HepG2 (cell line): Measurements from ENCODE around the gene TLR6.

Source experiments
- ISX ChIP-seq: sonication (generic); formaldehyde crosslinking; conservative IDR thresholded peaks from 2 replicates; pipeline ENCODE4 v1.5.0; 2020; ENCODE audit warnings: missing genetic modification reagents
- PHF20 ChIP-seq: sonication (generic); formaldehyde crosslinking; IDR thresholded peaks from 2 replicates; pipeline ENCODE4 v1.5.0; 2020; ENCODE audit warnings: mild to moderate bottlenecking, missing genetic modification reagents
- RFX3 ChIP-seq: IDR thresholded peaks from 2 replicates; pipeline ENCODE4 v1.6.1; 2016; ENCODE audit warnings: missing biosample characterization, missing genetic modification reagents
- SMAD3 ChIP-seq: sonication (generic); formaldehyde crosslinking; IDR thresholded peaks from 2 replicates; pipeline ENCODE4 v1.4.0; 2020; ENCODE audit warnings: missing genetic modification reagents
- SRF ChIP-seq: IDR thresholded peaks from 2 replicates; pipeline ENCODE4 v1.6.1; 2011; ENCODE audit warnings: mild to moderate bottlenecking, low read depth, low read length, moderate library complexity
- ZFP1 ChIP-seq: IDR thresholded peaks from 2 replicates; pipeline ENCODE4 v1.6.1; 2016
- ZNF143 ChIP-seq: sonication (generic); formaldehyde crosslinking; IDR thresholded peaks from 2 replicates; pipeline ENCODE4 v1.4.0; 2020; ENCODE audit warnings: missing genetic modification reagents
- TF ChIP-seq, protein P1 (sequence below): sonication (generic); formaldehyde crosslinking; IDR thresholded peaks from 2 replicates; pipeline ENCODE4 v1.4.0; 2020; ENCODE audit warnings: low read depth, missing genetic modification reagents
- TF ChIP-seq, protein P2 (sequence below): sonication (generic); formaldehyde crosslinking; IDR thresholded peaks from 2 replicates; pipeline ENCODE4 v1.5.0; 2020; ENCODE audit warnings: mild to moderate bottlenecking, missing genetic modification reagents, moderate library complexity

- TF ChIP-seq, protein P1, sequence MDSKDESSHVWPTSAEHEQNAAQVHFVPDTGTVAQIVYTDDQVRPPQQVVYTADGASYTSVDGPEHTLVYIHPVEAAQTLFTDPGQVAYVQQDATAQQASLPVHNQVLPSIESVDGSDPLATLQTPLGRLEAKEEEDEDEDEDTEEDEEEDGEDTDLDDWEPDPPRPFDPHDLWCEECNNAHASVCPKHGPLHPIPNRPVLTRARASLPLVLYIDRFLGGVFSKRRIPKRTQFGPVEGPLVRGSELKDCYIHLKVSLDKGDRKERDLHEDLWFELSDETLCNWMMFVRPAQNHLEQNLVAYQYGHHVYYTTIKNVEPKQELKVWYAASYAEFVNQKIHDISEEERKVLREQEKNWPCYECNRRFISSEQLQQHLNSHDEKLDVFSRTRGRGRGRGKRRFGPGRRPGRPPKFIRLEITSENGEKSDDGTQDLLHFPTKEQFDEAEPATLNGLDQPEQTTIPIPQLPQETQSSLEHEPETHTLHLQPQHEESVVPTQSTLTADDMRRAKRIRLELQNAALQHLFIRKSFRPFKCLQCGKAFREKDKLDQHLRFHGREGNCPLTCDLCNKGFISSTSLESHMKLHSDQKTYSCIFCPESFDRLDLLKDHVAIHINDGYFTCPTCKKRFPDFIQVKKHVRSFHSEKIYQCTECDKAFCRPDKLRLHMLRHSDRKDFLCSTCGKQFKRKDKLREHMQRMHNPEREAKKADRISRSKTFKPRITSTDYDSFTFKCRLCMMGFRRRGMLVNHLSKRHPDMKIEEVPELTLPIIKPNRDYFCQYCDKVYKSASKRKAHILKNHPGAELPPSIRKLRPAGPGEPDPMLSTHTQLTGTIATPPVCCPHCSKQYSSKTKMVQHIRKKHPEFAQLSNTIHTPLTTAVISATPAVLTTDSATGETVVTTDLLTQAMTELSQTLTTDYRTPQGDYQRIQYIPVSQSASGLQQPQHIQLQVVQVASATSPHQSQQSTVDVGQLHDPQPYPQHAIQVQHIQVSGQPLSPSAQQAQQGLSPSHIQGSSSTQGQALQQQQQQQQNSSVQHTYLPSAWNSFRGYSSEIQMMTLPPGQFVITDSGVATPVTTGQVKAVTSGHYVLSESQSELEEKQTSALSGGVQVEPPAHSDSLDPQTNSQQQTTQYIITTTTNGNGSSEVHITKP (CRISPR knock-in tag) = no peak
- TF ChIP-seq SMAD3 (CRISPR knock-in tag) (no peak), PHF20 (CRISPR knock-in tag) (no peak), ZFP1 (CRISPR knock-in tag) (no peak), RFX3 (CRISPR knock-in tag) (no peak), ZNF143 (CRISPR knock-in tag) (no peak), SRF (no peak), ISX (CRISPR knock-in tag) (no peak)
- TF ChIP-seq, protein P2, sequence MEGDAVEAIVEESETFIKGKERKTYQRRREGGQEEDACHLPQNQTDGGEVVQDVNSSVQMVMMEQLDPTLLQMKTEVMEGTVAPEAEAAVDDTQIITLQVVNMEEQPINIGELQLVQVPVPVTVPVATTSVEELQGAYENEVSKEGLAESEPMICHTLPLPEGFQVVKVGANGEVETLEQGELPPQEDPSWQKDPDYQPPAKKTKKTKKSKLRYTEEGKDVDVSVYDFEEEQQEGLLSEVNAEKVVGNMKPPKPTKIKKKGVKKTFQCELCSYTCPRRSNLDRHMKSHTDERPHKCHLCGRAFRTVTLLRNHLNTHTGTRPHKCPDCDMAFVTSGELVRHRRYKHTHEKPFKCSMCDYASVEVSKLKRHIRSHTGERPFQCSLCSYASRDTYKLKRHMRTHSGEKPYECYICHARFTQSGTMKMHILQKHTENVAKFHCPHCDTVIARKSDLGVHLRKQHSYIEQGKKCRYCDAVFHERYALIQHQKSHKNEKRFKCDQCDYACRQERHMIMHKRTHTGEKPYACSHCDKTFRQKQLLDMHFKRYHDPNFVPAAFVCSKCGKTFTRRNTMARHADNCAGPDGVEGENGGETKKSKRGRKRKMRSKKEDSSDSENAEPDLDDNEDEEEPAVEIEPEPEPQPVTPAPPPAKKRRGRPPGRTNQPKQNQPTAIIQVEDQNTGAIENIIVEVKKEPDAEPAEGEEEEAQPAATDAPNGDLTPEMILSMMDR = no peak
Observed at GRCh38 chr4:38889143-38889542, 32.5 kb upstream of the TLR6 start.
